ENCODE measurements around the gene TNFSF9.
"Not testable (repeated sequence)": the region's sequence is repeated elsewhere in the genome, so short reads cannot be mapped to it uniquely, and the experiment has no call there.

The TNFSF9 gene

GRCh38 chr19:6532244-6532999, 1.6 kb downstream of the TNFSF9 start:
- DNase-seq: no peak

GRCh38 chr19:6533000-6533328, 2.1 kb downstream of the TNFSF9 start:
- DNase-seq: no peak

DNA sequence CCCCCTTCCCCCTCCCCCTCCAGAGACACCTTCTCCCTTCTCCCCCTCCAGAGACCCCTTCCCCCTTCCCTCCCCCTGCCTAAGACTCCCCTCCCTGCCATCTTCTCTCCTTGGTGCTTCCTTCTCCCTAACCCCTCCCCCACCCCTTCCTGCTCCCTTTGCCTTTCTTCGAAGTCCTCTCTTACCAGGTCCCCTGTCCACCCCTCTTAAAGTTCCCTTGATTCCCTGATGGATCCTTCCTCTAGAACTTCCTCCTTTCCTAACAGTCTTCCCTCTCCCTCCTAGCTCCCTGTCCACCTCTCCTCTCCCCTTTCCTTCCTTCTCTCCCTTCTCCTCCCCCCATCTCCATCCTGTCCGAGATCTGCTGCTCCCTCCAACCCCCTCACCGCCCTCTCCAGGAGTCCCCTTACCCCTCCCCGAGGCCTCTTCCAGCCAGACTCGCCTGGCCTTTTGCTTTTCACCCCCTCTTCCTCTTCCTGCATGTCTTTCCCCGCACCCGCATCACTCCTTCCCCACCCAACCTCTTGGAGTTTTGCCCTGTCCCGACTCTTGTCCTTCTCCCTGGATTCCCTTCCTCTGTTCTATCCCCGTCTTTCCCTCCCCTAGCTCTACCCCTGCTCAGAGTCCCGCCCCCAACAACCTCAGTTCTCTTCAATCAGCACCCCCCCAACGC, 3.1 kb downstream of the TNFSF9 start:
- no peak for DNase-seq

DNA sequence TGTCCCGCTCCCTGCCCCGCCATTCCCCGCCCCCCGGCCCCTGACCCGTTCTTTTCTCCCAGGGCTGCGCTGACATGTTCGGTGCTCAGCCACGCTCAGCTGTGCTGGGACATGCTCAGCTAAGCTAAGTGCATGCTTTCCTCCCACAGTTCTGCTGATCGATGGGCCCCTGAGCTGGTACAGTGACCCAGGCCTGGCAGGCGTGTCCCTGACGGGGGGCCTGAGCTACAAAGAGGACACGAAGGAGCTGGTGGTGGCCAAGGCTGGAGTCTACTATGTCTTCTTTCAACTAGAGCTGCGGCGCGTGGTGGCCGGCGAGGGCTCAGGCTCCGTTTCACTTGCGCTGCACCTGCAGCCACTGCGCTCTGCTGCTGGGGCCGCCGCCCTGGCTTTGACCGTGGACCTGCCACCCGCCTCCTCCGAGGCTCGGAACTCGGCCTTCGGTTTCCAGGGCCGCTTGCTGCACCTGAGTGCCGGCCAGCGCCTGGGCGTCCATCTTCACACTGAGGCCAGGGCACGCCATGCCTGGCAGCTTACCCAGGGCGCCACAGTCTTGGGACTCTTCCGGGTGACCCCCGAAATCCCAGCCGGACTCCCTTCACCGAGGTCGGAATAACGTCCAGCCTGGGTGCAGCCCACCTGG, 3.7 kb downstream of the TNFSF9 start:
- DNase-seq: no peak

DNA sequence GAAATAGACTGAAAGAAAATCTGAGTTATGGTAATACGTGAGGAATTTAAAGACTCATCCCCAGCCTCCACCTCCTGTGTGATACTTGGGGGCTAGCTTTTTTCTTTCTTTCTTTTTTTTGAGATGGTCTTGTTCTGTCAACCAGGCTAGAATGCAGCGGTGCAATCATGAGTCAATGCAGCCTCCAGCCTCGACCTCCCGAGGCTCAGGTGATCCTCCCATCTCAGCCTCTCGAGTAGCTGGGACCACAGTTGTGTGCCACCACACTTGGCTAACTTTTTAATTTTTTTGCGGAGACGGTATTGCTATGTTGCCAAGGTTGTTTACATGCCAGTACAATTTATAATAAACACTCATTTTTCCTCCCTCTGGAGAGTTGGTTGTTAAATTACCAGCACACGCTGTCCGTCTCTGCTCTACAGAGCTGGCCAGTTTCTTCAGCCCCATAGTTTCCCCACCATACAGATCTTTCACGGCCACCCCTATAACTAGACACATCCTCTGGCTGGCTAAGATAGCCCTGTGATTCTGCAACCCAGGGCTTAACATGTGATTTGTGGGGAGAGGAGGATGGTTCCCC, 4.8 kb downstream of the TNFSF9 start:
- no peak for DNase-seq

GRCh38 chr19:6539514-6539913, 8.7 kb downstream of the TNFSF9 start:
- DNase-seq: no peak

GRCh38 chr19:6540918-6541689, 10.3 kb downstream of the TNFSF9 start:
- no peak for DNase-seq

DNA sequence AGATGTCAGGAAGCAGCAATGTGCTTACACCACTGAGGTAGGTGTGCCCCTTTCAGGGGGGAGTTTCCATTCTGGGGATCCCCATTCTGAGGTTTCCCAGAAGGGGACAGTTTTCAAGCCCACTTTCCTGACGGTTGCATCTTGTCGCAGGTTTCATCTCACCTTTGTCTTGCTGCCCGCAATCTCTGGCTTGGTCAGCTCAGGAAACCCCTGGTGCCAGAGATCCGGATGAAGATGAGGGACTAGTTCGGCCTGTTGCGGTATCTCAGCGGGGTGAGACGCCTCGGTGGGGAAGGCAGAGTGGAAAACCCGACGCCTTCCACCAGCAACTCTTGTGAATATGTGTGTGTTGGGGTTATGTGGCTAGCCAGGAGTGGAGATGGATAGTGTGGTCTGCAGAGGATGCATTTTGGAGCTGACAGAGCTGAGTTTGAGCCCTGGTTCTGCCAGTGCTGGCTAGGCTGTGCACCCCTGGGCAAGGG, 13.1 kb downstream of the TNFSF9 start:
- DNase-seq: no peak

DNA sequence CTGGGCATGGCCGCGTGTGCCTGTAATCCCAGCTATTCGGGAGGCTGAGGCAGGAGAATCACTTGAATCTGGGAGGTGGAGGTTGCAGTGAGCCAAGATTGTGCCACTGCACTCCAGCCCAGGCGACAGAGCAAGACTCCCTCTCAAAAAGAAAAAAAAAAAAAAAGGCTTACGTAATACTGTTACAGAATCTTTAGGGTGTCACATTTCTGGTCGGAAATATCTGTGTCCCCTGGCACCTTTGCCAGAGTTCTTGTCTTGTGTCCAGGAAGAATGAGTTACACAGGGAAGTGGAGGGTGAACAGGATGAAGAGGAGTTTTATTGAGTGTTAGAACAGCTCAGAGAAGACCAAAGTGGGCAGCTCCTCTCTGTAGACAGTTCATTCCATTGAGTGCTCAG, 19.9 kb downstream of the TNFSF9 start:
- DNase-seq: not testable (repeated sequence)

- no peak for DNase-seq
Measured at GRCh38 chr19:6551091-6551490, 20.3 kb downstream of the TNFSF9 start.

DNA sequence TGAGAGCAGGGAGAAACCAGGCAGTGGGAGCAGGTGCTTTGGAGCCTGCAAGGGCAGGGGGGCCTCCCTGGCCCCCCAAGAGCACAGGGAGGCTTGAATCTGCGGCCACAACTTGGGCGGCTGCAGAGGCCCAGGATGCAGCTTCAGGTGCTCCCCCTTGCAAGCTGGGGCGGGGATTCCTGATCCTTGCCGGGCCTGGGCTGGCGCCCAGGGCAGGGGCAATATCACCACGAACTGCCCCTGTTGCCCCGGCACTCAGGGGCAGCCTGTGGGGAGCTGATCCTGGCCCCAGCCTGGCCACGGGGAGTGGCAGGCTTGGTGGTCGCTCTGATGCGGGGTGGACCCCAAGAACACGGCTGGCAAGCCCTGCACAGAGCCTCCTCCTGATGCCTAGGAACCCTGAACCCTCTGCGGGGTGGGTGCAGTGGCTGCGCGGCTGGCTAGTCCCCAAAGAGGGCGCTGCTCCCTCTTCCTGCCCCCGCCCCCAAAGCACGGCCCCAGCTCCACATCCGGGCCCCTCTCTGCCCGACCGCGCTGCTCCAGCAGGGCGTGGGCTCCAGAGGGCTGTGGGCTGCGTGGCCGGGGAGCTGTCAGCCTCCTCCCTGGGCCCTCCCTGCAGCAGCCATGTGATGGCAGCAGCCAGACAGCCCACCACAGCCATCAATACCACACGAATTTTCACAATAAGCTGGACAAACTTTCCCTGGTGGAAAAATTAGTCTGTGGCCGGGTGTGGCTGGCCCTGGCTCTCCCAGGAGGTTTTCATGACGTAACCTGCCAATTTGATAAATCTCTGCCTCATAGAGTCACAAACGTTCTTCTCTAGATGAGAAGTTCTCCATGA, 21.0 kb downstream of the TNFSF9 start:
- DNase-seq: no peak

DNA sequence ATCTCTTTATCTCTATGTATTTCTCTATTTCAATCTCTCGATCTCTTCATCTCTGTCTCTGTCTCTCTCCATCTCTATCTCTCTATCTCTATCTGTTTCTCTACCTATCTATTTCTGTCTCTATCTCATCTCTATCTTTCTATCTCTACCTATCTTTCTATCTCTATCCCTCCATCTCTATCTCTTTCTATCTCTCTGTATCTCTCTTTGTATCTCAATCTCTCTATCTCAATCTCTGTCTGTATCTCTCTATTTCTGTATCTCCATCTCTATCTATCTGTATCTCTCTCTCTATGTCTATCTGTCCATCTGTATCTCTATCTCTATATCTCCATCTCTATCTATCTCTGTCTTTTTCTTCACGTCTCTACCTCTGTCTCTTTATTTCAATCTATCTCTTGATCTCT, 25.2 kb downstream of the TNFSF9 start:
- no peak for DNase-seq

DNA sequence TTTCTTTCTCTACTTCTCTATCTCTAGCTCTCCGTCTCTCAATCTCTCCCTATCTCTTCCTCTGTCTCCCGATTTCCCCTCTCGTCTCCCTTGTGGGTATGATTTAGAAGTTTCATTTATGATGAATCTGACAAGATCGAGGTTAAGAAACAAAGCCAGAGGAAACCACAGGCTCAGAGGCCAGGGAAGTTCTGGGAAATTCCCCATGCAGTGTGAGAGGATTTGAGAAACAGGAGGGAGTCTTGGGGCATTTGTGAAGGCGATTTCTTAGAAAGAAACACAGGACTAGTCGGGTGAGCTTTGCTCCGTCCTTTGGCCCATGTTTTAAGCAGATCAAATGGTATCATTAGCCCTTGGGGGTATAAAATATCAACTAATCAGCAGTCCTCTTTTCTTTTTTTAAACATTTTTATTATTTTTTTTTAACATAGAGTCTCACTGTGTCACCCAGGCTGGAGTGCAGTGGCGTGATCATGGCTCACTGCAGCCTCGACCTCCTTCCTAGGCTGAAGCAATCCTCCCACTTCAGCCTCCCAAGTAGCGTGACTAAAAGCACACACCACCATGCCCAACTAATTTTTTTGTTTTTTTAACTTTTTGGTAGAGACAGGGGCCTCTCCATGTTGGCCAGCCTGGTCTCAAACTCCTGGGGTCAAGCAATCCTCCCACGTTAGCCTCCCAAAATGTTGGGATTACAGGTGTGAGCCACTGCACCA, 25.8 kb downstream of the TNFSF9 start:
- no peak for DNase-seq

DNA sequence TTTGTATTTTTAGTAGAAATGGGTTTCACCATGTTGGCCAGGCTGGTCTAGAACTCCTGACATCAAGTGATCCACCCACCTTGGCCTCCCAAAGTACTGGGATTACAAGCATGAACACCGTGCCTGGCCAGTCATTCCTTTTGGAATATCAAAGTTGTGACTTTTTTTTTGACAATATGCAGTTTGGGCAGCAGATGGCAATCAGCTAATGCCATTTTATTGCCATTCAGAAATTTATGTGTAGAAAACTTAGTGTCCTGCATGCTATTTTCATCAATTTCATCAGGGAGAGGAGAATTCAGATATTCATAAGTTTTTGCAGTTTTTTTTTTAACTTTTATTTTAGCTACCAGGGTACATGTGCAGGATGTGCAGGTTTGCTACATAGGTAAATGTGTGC, 31.6 kb downstream of the TNFSF9 start:
- not testable (repeated sequence) for DNase-seq

- DNase-seq: no peak
Measured at GRCh38 chr19:6564393-6564792, 33.6 kb downstream of the TNFSF9 start.

GRCh38 chr19:6566727-6567126, 35.9 kb downstream of the TNFSF9 start:
- DNase-seq: not testable (repeated sequence)

DNA sequence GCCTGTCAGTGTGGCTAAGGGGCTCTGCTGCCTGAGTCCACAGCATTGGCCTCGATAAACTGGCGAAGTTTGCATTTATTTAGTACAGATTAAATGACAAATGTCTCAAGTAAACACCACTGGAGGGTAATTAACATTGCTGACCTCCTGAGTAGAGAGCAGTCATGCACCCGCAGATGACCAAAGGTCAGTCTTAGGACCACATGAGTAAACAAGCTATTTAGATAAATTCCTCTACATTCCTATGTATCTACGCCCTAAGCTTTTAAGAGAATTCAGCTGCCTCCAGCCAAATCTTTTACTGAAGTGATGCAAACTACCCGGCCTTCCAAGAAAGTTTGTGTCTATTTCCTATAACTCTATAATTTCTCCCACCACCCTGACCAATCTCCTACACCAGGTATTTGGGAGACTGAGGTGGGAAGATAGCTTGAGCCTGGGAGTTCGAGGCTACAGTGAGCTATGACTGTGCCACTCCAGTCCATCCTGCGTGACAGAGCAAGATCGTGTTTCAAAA, 37.2 kb downstream of the TNFSF9 start:
- DNase-seq: no peak

DNA sequence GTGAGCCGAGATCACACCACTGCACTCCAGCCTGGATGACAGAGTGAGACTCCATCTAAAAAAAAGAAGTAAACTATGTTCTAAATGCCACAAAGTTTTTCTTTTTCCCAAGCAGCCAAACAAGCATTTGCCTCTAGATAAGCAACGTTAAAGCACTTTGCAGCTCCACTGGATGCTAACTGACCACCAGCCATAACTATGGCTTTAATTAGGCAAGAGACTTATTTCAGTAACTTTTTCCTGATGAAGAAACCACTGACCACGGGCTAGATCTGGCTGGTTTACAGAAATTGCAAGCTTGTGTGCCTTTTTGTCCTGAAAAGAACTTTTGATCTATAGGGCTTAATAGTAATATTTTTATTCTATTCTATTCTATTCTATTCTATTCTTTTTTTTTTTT, 38.0 kb downstream of the TNFSF9 start:
- no peak for DNase-seq

DNA sequence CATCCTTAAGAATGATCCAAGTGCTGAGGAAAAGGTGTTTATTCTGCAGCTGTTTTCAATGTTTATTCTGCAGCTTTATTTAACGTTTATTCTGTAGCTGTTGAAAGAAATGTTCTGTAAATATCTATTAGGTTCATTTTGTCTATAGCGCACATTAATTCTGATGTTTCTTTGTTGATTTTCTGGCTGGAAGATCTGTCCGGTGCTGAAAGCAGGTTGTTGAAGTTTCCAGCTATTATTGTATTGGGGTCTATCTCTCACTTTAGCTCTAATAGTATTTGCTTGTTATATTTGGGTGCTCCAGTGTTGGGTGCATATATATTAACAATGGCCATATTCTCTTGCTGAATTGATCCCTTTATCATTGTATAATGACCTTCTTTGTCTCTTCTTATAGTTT, 39.9 kb downstream of the TNFSF9 start:
- no peak for DNase-seq

GRCh38 chr19:6571167-6571566, 40.3 kb downstream of the TNFSF9 start:
- DNase-seq: no peak

DNA sequence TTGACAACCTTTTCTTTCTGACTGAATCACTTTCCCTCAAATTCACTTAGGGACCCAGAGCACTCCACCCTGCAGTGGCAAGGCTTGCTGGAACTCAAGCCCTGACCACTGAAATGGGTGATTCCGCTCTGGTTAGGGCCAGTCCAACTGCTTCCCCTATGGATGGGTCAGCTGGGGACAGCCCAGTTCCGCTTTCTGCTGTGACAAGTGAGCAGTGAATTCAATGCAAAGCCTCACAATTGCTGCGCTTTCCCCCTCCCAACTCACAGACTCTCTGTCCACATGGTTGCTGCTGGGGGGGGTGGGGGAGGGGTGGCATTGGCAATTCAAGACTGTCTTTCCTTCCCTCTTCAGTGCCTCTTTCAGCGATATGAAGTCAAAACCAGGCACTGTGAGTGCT, 41.4 kb downstream of the TNFSF9 start:
- DNase-seq: no peak

All from NCI-H2171 (cell line).